Activated CD4-positive, alpha-beta memory T cell treated with anti-CD3 and anti-CD28 coated beads for 36 hours (primary cell): ENCODE measurements around the gene MORF4L1. TPM values are rescaled to one million over a fixed set of nuclear protein-coding genes. Genes with fewer than 3 reads are reported as not detected.

Experiments
- CTCF ChIA-PET: fragments of 350-600 bp; sonication (Branson Sonifier 250); formaldehyde crosslinking; loops from one replicate; lab custom pipeline; 2021; ENCODE audit warnings: antibody characterized with exemption, inconsistent platforms; lab: Charles Lee
- POLR2A ChIA-PET: fragments of 350-600 bp; sonication (Branson Sonifier 250); formaldehyde crosslinking; loops from one replicate; lab custom pipeline; 2021; ENCODE audit warnings: antibody characterized with exemption; lab: Charles Lee
- DNase-seq: peaks from one replicate; pipeline ENCODE4 v3.0.0-alpha.2; 2020
- H3K27ac Mint-ChIP-seq: one replicate; pipeline ENCODE4 v1.8.0; 2021; ENCODE audit warnings: mixed read lengths
- H3K27me3 Mint-ChIP-seq: one replicate; pipeline ENCODE4 v1.8.0; 2021; ENCODE audit warnings: mixed read lengths
- H3K36me3 Mint-ChIP-seq: one replicate; pipeline ENCODE4 v1.8.0; 2021; ENCODE audit warnings: mixed read lengths
- H3K4me1 Mint-ChIP-seq: one replicate; pipeline ENCODE4 v1.8.0; 2021; ENCODE audit warnings: low read depth, mixed read lengths
- H3K4me3 Mint-ChIP-seq: one replicate; pipeline ENCODE4 v1.8.0; 2021; ENCODE audit warnings: mild to moderate bottlenecking, mixed read lengths
- H3K9me3 Mint-ChIP-seq: one replicate; pipeline ENCODE4 v1.8.0; 2021; ENCODE audit warnings: mixed read lengths
- intact Hi-C: fragments of 100-400 bp; cut with micrococcal nuclease; formaldehyde crosslinking; loops from one replicate; pipeline ENCODE4 v1.15.1; 2023
- total RNA-seq, 2 experiments: library from RNA; stranded (reverse); gene quantifications; one replicate each; pipeline ENCODE4 v1.2.3, GENCODE V29; 2021

The MORF4L1 gene
- total RNA-seq, 2 experiments from 2014 or later: 262 TPM

DNA sequence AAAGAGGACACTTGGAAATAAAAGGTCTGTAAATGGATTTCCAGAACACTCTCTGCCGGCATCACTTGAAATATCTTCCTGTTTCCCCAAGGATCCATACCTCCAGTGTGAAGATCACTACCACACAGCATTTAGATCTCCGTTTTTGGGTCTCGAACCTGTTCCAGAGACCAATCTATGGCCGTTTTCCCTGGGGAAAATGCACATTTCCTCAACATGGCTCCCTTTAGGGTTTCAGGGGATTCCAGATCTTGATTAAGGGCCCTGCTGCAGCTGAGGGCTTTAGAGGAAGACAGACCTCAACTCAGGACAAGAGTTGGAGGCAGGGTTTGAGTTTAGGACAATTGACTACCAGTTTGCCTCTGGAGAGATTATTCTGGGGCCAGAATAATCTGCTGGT lies 70.1 kb downstream of the MORF4L1 start:
- Mint-ChIP-seq H3K4me3 (peak overlapping the region; percentile 83), H3K27me3 (peaks cover 2% of the 10 kb centered on the region), H3K36me3 (peaks cover 12% of the 10 kb centered on the region), H3K27ac (peak overlapping the region; percentile 33), H3K4me1 (peaks cover 45% of the 10 kb centered on the region), H3K9me3 (no peaks in the 10 kb centered on the region)
- intact Hi-C loops: no loop called here
- no peak for DNase-seq
- CTCF ChIA-PET: no interaction called here
- POLR2A ChIA-PET: no interaction called here

DNA sequence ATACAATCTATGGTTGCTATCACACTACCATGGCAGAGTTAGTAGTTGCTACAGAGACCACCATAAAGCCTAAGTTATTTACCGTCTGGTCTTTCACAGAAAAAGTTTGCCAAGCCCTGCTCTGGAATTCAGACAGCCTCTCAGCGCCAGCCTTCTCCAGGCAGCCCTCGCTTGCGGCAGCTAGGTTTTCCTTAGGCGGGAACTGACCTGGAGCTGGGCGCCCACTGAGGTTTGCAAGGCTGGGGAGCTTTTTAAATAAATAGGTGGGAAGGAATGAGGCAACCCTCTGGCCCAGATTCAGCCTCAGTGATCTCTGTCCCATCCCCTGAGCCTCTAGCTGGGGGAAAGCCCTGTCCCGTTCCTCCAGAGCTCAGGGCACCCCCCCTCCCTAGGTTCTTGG lies 71.0 kb downstream of the MORF4L1 start:
- ChIA-PET POLR2A (no interaction called here), CTCF (interaction anchor here (1.0 to 1.6 kb wide), 3 partner anchors 35 to 62 kb away, joined by 3 to 6 read pairs (median 3); no protein-coding TSS in a partner anchor)
- peaks cover 7% of the 10 kb centered on the region for H3K36me3 Mint-ChIP-seq
- peaks cover 2% of the 10 kb centered on the region for H3K27me3 Mint-ChIP-seq
- intact Hi-C loops: no loop called here
- DNase-seq: no peak
- no peaks in the 10 kb centered on the region for H3K9me3 Mint-ChIP-seq
- H3K27ac Mint-ChIP-seq: peak overlapping the region; percentile 58
- peaks cover 36% of the 10 kb centered on the region for H3K4me1 Mint-ChIP-seq
- peak overlapping the region; percentile 83 for H3K4me3 Mint-ChIP-seq

- POLR2A ChIA-PET: no interaction called here
- Mint-ChIP-seq H3K9me3 (no peaks in the 10 kb centered on the region), H3K27ac (peak overlapping the region; percentile 58), H3K4me3 (peak overlapping the region; percentile 83), H3K4me1 (peaks cover 30% of the 10 kb centered on the region), H3K27me3 (peaks cover 2% of the 10 kb centered on the region), H3K36me3 (peaks cover 7% of the 10 kb centered on the region)
- CTCF ChIA-PET: interaction anchor here (1.0 to 1.6 kb wide), 3 partner anchors 35 to 62 kb away, joined by 3 to 6 read pairs (median 3); no protein-coding TSS in a partner anchor
- DNase-seq: peak; percentile 29
- intact Hi-C loops: no loop called here
These were observed 71.5 kb downstream of the MORF4L1 start for GRCh38 chr15:78944202-78944625.

DNA sequence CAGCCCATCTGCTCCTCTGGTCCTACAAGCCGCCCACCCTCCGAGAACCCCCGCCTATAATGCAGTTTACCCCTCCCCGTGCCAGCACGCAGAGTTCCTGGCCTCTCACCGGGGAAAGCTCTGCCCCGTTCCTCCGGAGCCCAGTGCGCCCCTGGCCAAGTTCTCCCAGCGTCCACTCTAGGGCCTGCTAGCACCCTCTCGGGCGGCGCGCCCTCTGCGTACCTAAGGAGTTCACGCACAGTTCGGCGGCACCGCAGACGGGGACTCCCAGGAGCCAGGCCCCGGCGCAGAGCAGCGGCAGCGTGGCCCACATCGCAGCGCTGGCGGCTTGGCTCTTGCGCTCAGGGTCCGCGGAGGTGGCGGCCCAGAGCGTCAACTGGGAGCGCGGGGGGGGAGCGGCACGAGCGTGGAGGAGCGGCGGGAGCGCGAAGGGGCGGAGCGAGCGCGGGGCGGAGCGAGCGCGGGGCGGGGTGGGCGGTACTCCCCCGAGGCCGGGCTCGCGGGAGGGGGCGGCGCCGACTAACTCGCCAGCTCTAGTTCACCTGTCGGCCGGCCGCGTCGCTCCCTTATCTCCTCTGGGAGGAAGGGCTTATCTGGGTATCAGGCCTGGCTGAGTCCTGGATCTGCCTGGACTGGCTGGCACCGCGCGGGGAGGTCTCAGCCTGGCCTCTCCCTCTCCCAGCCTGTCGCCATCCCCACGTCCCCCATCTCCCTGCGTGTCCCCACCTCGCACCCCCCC lies 72.1 kb downstream of the MORF4L1 start, which contains the start of gene CTSH:
CTSH (minus strand) TSS at position 378 of the 739 bp plus-strand sequence; CDS start at position 313, 65 bp downstream.
- intact Hi-C loops: no loop called here
- CTCF ChIA-PET: interaction anchor here (1.5 to 1.6 kb wide), 2 partner anchors 35 to 61 kb away, joined by 3 to 6 read pairs; no protein-coding TSS in a partner anchor
- Mint-ChIP-seq H3K4me1 (peaks cover 24% of the 10 kb centered on the region), H3K36me3 (peaks cover 7% of the 10 kb centered on the region), H3K4me3 (peak within 1 kb of the TSS; percentile 83), H3K27me3 (peaks cover 2% of the 10 kb centered on the region), H3K9me3 (no peaks in the 10 kb centered on the region), H3K27ac (peak within 1 kb of the TSS; percentile 58)
- POLR2A ChIA-PET: no interaction called here
- DNase-seq: peak; percentile 85

GRCh38 chr15:78946493-78946892 lies 73.8 kb downstream of the MORF4L1 start:
- Mint-ChIP-seq H3K27me3 (peaks cover 2% of the 10 kb centered on the region), H3K9me3 (no peaks in the 10 kb centered on the region), H3K4me3 (no peak overlapping the region), H3K4me1 (peaks cover 21% of the 10 kb centered on the region), H3K36me3 (peaks cover 5% of the 10 kb centered on the region), H3K27ac (no peak overlapping the region)
- POLR2A ChIA-PET: no interaction called here
- no peak for DNase-seq
- intact Hi-C loops: no loop called here
- CTCF ChIA-PET: interaction anchor here (1.7 kb wide), 1 partner anchor 33 kb away, joined by 4 read pairs; no protein-coding TSS in a partner anchor

- ChIA-PET POLR2A (no interaction called here), CTCF (interaction anchor here (1.7 kb wide), 1 partner anchor 32 kb away, joined by 4 read pairs; no protein-coding TSS in a partner anchor)
- Mint-ChIP-seq H3K4me3 (no peak overlapping the region), H3K36me3 (peaks cover 2% of the 10 kb centered on the region), H3K27ac (no peak overlapping the region), H3K27me3 (peaks cover 2% of the 10 kb centered on the region), H3K4me1 (peaks cover 21% of the 10 kb centered on the region), H3K9me3 (no peaks in the 10 kb centered on the region)
- intact Hi-C loops: no loop called here
- no peak for DNase-seq
These were observed 74.8 kb downstream of the MORF4L1 start for GRCh38 chr15:78947506-78947905.

Other genes starting within 250 kb of the MORF4L1 start
- not detected for gene CHRNB4, start 231.7 kb upstream of the MORF4L1 start, total RNA-seq
- under 1 TPM; 0.10 TPM for gene ADAMTS7, start 61.4 kb upstream of the MORF4L1 start, total RNA-seq
- 100 to 1,000 TPM; 127 to 132 TPM for gene CTSH, start 72.2 kb downstream of the MORF4L1 start, total RNA-seq
- gene RASGRF1, start 217.9 kb downstream of the MORF4L1 start, total RNA-seq: under 1 TPM in 1 of 2 experiments, not detected in 1; 0.02 TPM